Transverse colon (tissue), 4 donors: ENCODE measurements around the gene RNU2-1.
"Not testable (repeated sequence)": the region's sequence is repeated elsewhere in the genome, so short reads cannot be mapped to it uniquely, and the experiment has no call there.

Experiments
- POLR2A ChIP-seq: fragments of 450-650 bp; IDR thresholded peaks from one replicate; pipeline ENCODE4 v1.6.1; 2016; ENCODE audit warnings: antibody characterized with exemption, mild to moderate bottlenecking, moderate library complexity
- POLR2AphosphoS5 ChIP-seq, 3 donors: sonication (generic); formaldehyde crosslinking; IDR thresholded peaks; one replicate each; pipeline ENCODE4 v1.6.1; 2016; ENCODE audit warnings: antibody characterized with exemption in 3 of 3
- TF ChIP-seq, protein P1 (sequence below), 5 experiments: fragments of 200-600 bp in 3 of 5; fragments of 450-650 bp in 2 of 5; sonication (generic) in 3 of 5; IDR thresholded peaks; 1 replicate in 2 of 5; 2 replicates in 3 of 5; pipeline ENCODE4 v1.5.1; 2016 to 2017; ENCODE audit warnings: antibody characterized with exemption in 5 of 5, inconsistent platforms in 3 of 5, mild to moderate bottlenecking in 2 of 5, moderate library complexity in 1 of 5

DNA sequence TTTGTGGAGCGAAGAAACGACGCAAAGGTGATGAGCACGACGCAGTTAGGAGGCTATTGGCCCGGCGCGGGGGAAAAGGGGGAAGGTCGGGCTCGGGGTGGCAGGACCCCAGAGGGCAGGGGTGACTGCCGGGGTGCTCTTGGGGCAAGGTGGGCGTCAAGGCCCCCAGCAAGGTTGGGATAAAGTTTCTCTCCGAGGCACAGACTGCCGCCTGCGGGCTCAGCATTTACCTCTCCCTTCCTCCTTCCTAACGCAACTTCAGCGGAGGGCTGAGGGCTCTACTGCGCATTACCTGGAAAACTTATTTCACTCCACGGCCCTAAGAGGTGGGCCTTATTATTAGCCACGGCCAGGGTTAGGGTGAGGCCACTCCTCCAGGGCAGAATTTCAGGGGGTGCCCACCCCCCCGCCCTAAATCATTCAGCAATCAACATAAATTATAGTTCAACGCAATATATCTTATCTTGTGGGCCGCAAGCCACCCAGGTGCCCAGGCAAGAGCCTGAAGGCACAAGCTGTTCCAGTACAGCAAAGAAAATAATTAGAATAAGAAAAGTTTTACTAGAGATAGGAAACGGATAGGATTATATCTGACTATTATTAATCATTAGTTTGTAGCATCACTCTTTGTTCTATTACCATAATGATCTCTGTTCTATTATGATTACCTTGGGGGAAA lies 1.6 kb downstream of the RNU2-1 start:
- TF ChIP-seq, protein P1, sequence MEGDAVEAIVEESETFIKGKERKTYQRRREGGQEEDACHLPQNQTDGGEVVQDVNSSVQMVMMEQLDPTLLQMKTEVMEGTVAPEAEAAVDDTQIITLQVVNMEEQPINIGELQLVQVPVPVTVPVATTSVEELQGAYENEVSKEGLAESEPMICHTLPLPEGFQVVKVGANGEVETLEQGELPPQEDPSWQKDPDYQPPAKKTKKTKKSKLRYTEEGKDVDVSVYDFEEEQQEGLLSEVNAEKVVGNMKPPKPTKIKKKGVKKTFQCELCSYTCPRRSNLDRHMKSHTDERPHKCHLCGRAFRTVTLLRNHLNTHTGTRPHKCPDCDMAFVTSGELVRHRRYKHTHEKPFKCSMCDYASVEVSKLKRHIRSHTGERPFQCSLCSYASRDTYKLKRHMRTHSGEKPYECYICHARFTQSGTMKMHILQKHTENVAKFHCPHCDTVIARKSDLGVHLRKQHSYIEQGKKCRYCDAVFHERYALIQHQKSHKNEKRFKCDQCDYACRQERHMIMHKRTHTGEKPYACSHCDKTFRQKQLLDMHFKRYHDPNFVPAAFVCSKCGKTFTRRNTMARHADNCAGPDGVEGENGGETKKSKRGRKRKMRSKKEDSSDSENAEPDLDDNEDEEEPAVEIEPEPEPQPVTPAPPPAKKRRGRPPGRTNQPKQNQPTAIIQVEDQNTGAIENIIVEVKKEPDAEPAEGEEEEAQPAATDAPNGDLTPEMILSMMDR (IDR thresholded peaks at IDR 0.05), result not testable (repeated sequence)
- TF ChIP-seq POLR2A; POLR2AphosphoS5 (IDR thresholded peaks at IDR 0.05): not testable (repeated sequence)
